ENCODE results near the gene CTDSP2. TPM values are rescaled to one million over a fixed set of nuclear protein-coding genes. Genes with fewer than 3 reads are reported as not detected.

Gene CTDSP2
- total RNA-seq, 1 donor from 2014 or later: 87.1 TPM

DNA sequence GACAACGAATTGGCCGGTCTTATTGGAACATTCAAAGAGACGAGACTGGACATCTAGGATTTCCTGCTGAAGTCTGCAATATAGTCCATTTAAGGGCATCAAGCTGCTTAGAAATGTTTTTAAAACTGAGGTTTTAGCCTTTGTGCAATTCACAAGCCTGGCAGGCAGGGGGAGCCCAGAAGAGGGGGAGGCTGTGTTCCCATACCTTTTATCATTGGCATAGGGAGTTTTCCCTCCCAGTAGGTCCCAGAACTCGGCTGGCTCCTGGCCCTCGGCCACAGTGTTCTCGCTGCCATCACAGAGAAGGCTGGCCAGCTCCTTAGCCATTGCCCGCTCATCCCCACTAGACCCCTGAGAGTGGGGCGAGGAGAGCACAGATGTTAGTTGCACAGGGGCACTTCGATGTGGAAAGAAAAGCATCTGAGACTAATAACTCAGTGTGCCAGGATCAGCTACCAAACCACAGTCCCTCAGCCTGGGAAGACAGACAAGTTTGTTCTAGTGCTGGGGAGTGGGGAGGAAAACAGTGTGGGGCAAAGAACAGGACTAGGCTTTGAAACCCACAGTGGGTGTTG lies 43.1 kb downstream of the CTDSP2 start:
- no peak for DNase-seq (ENCODE audit: low read depth)
- Mint-ChIP-seq H3K4me3 (ENCODE audit: unreplicated experiment) (no peak overlapping the region), H3K27me3 (ENCODE audit: low read depth, unreplicated experiment) (no peaks in the 10 kb centered on the region), H3K9me3 (ENCODE audit: unreplicated experiment) (no peaks in the 10 kb centered on the region), H3K4me1 (ENCODE audit: low read depth, unreplicated experiment) (no peaks in the 10 kb centered on the region), H3K27ac (ENCODE audit: unreplicated experiment) (no peak overlapping the region), H3K36me3 (ENCODE audit: low read depth, unreplicated experiment) (peaks cover 20% of the 10 kb centered on the region)
- H3K27me3 ChIP-seq (ENCODE audit: insufficient read depth, low read length): no peaks in the 10 kb centered on the region
- no peak overlapping the region for H2AFZ ChIP-seq (ENCODE audit: low read depth, low read length)
- no peak overlapping the region for H3K9ac ChIP-seq (ENCODE audit: low read length)
- H3K4me1 ChIP-seq (ENCODE audit: insufficient read depth, low read length): no peaks in the 10 kb centered on the region
- H3K27ac ChIP-seq (ENCODE audit: low read depth, low read length): no peak overlapping the region
- no peak overlapping the region for H3K4me3 ChIP-seq (ENCODE audit: insufficient read depth, low read depth, low read length)
- no peak overlapping the region for H3K4me2 ChIP-seq (ENCODE audit: low read length)
- H3K79me2 ChIP-seq (ENCODE audit: insufficient read depth, low read length): no peaks in the 10 kb centered on the region
- no peaks in the 10 kb centered on the region for H3K9me3 ChIP-seq (ENCODE audit: insufficient read depth, low read depth, low read length)
- no peaks in the 10 kb centered on the region for H4K20me1 ChIP-seq (ENCODE audit: insufficient read depth, low read length)
- H3K36me3 ChIP-seq (ENCODE audit: insufficient read depth, low read length): peaks cover 23% of the 10 kb centered on the region
- peak; percentile 34 for FAIRE-seq
- TF ChIP-seq, protein P1, sequence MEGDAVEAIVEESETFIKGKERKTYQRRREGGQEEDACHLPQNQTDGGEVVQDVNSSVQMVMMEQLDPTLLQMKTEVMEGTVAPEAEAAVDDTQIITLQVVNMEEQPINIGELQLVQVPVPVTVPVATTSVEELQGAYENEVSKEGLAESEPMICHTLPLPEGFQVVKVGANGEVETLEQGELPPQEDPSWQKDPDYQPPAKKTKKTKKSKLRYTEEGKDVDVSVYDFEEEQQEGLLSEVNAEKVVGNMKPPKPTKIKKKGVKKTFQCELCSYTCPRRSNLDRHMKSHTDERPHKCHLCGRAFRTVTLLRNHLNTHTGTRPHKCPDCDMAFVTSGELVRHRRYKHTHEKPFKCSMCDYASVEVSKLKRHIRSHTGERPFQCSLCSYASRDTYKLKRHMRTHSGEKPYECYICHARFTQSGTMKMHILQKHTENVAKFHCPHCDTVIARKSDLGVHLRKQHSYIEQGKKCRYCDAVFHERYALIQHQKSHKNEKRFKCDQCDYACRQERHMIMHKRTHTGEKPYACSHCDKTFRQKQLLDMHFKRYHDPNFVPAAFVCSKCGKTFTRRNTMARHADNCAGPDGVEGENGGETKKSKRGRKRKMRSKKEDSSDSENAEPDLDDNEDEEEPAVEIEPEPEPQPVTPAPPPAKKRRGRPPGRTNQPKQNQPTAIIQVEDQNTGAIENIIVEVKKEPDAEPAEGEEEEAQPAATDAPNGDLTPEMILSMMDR (IDR thresholded peaks at IDR 0.05; ENCODE audit: insufficient read depth, low read depth, low read length): peak; percentile 80
- TF ChIP-seq EZH2 (IDR thresholded peaks at IDR 0.05; ENCODE audit: insufficient read depth, low read length): no peak

DNA sequence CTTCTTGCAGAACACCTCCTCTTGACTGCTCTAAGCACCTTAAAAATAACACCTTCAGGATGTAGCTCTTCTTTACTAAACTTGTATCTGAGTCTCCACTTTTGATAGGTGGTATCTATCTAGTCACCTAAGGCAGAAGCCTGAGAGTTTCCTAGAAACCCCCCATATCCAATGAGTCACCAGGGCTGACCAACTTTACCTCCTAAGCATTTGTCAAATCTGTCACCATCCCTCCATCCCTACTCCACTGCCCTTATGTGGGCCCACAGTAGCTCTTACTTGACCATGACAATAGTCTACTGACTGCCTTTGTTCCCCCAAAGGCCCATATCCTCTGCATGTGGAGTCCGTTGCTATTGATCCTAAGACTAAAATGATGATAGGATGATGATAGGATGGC lies 43.9 kb downstream of the CTDSP2 start:
- H3K4me1 Mint-ChIP-seq (ENCODE audit: low read depth, unreplicated experiment): no peaks in the 10 kb centered on the region
- Histone ChIP-seq H3K36me3 (ENCODE audit: insufficient read depth, low read length) (peaks cover 16% of the 10 kb centered on the region), H3K4me3 (ENCODE audit: insufficient read depth, low read depth, low read length) (no peak overlapping the region), H3K27me3 (ENCODE audit: insufficient read depth, low read length) (no peaks in the 10 kb centered on the region), H3K4me2 (ENCODE audit: low read length) (no peak overlapping the region), H3K9me3 (ENCODE audit: insufficient read depth, low read depth, low read length) (no peaks in the 10 kb centered on the region), H3K27ac (ENCODE audit: low read depth, low read length) (no peak overlapping the region), H4K20me1 (ENCODE audit: insufficient read depth, low read length) (no peaks in the 10 kb centered on the region), H3K79me2 (ENCODE audit: insufficient read depth, low read length) (no peaks in the 10 kb centered on the region), H3K4me1 (ENCODE audit: insufficient read depth, low read length) (no peaks in the 10 kb centered on the region), H2AFZ (ENCODE audit: low read depth, low read length) (no peak overlapping the region), H3K9ac (ENCODE audit: low read length) (no peak overlapping the region)
- DNase-seq (ENCODE audit: low read depth) (no peak), FAIRE-seq (no peak)
- no peak for TF ChIP-seq EZH2 (IDR thresholded peaks at IDR 0.05; ENCODE audit: insufficient read depth, low read length)
- TF ChIP-seq, protein P1 (IDR thresholded peaks at IDR 0.05; ENCODE audit: insufficient read depth, low read depth, low read length): no peak
- no peaks in the 10 kb centered on the region for H3K9me3 Mint-ChIP-seq (ENCODE audit: unreplicated experiment)
- no peaks in the 10 kb centered on the region for H3K27me3 Mint-ChIP-seq (ENCODE audit: low read depth, unreplicated experiment)
- H3K27ac Mint-ChIP-seq (ENCODE audit: unreplicated experiment): no peak overlapping the region
- H3K4me3 Mint-ChIP-seq (ENCODE audit: unreplicated experiment): no peak overlapping the region
- peaks cover 18% of the 10 kb centered on the region for H3K36me3 Mint-ChIP-seq (ENCODE audit: low read depth, unreplicated experiment)

DNA sequence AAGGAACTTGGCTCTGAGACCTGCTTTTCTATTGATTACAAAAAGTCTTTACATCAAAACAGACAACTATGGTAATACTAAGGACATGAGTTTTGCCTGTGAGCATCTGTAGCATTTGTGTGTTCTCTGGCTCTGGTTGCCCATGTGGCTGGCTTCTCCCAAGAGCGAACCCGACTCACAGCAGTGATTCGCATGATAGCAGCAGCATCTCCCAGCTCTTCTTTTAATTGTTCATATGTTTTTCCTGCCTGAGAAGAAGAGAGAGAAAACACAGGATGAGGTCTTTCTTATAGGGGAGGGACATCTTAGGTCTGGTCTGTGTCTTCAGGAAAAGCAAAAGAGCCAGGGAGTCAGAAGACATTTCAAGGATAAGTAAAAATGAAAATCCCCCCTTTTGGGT lies 45.6 kb downstream of the CTDSP2 start:
- H3K4me3 Mint-ChIP-seq (ENCODE audit: unreplicated experiment): no peak overlapping the region
- Histone ChIP-seq H3K9ac (ENCODE audit: low read length) (no peak overlapping the region), H3K36me3 (ENCODE audit: insufficient read depth, low read length) (peaks cover 17% of the 10 kb centered on the region), H2AFZ (ENCODE audit: low read depth, low read length) (no peak overlapping the region), H3K4me1 (ENCODE audit: insufficient read depth, low read length) (no peaks in the 10 kb centered on the region), H4K20me1 (ENCODE audit: insufficient read depth, low read length) (no peaks in the 10 kb centered on the region), H3K79me2 (ENCODE audit: insufficient read depth, low read length) (no peaks in the 10 kb centered on the region), H3K4me3 (ENCODE audit: insufficient read depth, low read depth, low read length) (no peak overlapping the region), H3K9me3 (ENCODE audit: insufficient read depth, low read depth, low read length) (no peaks in the 10 kb centered on the region), H3K27me3 (ENCODE audit: insufficient read depth, low read length) (no peaks in the 10 kb centered on the region), H3K4me2 (ENCODE audit: low read length) (no peak overlapping the region), H3K27ac (ENCODE audit: low read depth, low read length) (no peak overlapping the region)
- no peaks in the 10 kb centered on the region for H3K9me3 Mint-ChIP-seq (ENCODE audit: unreplicated experiment)
- peaks cover 12% of the 10 kb centered on the region for H3K36me3 Mint-ChIP-seq (ENCODE audit: low read depth, unreplicated experiment)
- H3K27me3 Mint-ChIP-seq (ENCODE audit: low read depth, unreplicated experiment): no peaks in the 10 kb centered on the region
- no peak for TF ChIP-seq EZH2 (IDR thresholded peaks at IDR 0.05; ENCODE audit: insufficient read depth, low read length)
- TF ChIP-seq, protein P1 (IDR thresholded peaks at IDR 0.05; ENCODE audit: insufficient read depth, low read depth, low read length): no peak
- no peaks in the 10 kb centered on the region for H3K4me1 Mint-ChIP-seq (ENCODE audit: low read depth, unreplicated experiment)
- FAIRE-seq: no peak
- DNase-seq (ENCODE audit: low read depth): no peak
- peak overlapping the region; percentile 4 for H3K27ac Mint-ChIP-seq (ENCODE audit: unreplicated experiment)
